IPS DF 19.7 (cell line): ENCODE results near the gene SPARC.

ENCODE experiments used
- DNase-seq: peaks from one replicate; pipeline ENCODE4 v3.0.0-alpha.2; 2013; ENCODE audit warnings: low read depth, low spot score

SPARC gene

DNA sequence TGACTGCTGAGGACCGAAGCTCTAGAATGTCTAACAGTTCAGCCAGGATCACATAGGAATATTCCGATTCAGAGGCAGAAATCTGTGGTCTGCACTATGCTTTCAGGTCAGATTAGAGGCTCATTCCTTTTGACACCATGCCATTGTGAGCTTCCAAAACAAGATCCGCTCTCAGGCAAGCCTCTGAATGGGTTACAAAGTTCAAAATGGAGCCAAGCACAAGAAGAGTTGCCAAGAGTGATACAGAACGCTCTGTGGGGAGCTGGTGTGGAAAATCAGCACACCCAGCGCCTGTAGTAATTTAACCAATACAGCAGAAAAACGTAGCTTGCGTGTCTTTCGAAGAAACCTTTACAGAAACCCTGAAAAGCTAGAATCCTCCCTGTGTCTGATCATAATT is 62.2 kb downstream of the SPARC start:
- no peak for DNase-seq

DNA sequence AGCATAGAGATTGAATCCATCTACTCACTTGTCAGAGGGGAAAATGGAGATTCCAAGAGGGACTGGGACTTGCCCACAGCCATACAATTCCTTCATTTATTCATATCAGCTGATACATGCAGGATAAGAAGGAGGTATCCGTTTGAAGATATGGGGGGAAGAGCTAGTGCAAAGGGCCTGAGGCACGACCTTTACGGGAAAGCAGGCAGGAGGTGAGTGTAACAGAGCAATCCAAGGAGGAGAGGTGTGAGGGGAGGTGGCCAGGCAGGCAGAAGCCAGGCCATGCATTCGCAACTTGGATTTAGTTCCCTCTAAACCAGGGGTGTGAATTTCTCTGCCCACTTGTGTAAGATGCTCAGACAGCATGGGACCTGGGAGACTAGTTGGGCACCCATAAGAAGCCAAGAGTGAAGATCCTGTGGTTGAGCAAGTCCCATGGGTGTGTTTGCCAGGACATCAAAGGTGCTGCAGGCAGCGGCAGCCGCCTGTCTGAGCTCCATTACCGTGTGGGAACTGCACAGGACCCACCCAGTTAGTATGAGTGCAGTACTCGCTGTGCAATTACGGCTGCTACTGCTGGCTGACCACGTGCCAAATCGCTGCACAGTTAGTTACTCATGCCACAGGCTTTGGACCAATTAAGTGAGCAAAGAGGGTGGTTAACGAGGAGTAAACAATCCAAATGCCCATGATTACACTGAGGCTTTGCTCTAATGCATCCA is 64.2 kb downstream of the SPARC start:
- DNase-seq: no peak

DNA sequence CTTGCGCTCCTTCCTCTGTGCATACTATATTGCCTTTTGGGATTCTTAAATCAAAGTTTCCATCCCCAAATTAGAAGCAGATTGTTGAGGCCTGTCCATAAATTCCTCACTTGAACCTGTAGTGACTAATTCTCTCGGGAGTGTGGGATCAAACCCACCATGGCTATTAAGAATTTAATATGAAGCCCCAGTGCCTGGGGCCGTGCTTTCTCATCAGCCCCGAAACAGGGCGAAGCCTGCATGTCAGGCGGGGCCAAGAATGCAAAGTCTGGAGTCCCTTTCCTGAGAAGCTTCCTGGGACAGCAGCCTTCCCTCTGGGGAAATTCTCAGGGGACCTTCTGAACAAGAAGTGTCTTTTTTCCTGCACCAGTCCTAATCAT is 66.3 kb downstream of the SPARC start:
- no peak for DNase-seq

GRCh38 chr5:151619812-151620460 is 66.8 kb downstream of the SPARC start:
- peak; percentile 71 for DNase-seq

DNA sequence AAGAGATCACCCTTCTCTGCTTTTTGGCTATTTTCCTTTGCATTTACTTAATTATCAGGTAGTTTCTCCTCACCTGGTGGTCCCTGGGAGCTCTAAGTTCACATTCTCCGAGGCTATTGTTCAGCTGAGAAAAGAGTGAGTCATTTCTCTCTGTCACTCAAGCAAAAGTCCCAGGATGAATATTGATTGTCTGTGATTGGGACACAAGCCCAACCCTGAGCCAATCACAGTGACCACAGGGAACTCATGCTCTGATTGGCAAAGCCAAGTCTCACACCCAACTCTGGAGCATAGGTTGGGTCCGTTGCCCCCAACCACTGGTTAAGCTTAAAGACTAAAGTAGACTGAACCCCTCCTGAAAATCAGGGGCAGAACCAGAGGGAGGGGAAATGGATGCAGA is 67.8 kb downstream of the SPARC start:
- DNase-seq: no peak

GRCh38 chr5:151617841-151618710 is 68.6 kb downstream of the SPARC start:
- DNase-seq: no peak

DNA sequence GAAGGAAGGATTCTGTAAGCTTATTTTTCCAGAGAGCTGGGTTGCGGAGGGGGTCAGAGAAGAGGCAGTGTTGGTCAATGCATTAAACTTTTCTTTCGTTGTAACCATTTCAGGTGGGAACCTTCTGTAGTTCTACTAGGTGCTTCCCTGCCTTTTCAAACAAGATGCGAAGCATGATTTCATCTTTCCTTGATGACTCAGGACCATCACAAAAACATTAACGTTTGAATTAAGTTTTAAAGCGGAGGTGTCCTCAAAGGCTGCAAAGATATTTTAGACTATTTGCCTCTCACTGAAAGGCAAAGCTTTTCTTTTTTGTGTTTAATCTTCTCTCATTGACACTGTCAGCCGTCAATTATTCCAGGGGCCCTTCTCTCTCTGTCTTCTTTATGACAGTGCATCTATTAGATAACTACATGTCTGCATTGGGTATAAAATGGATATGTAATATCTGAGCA is 69.3 kb downstream of the SPARC start:
- no peak for DNase-seq

DNA sequence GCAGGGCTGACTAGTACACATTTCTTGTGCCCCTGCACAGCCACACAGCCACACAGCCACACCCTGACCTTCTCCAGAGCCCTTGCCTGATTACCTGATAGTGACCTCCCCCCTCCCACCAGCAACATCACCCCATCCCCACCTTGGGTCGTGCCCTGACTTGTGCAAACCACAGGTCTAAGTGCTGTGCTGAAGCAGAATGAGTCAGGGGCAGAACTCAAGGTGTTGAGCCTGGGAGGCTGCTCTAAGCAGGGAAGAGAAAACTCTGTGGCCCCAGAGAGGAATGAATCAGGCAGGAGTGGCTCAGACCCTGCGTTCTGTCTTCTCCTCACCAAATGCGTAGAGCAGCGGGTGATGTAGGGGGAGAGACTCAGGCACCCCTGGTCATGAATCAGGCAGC is 71.3 kb downstream of the SPARC start:
- DNase-seq: no peak

GRCh38 chr5:151614565-151614964 is 72.2 kb downstream of the SPARC start:
- no peak for DNase-seq

DNA sequence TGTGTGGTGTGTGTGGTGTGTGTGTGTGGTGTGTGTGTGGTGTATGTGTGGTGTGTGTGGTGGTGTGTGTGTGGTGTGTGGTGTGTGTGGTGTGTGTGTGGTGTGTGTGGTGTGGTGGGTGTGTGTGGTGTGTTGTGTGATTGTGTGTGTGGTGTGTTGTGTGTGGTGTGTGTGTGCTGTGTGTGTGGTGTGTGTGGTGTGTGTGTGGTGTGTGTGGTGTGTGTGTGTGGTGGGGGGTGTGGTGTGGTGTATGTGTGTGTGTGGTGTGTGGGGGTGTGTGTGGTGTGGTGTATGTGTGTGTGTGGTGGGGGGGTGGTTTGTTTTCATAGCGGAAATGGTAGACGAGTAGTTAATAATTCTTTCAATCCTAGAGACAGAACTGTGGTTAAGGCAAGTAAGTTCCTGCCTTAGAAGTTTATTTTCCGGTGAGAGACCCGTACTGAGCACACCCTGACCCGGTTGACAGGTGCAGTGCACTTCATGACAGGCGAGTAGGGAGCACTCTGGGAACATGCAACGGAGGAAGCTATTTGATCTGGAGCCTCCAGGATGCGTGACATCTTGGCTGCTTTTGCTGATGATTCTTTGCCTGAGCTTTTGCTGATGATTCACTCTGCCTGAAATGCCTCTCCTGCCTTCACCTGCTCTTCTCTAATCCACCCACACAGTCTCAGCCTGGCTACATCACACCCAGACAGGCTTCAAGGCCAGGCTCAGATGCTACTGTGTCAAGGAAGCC is 73.9 kb downstream of the SPARC start:
- no peak for DNase-seq

- no peak for DNase-seq
Observed at GRCh38 chr5:151611127-151611775, 75.5 kb downstream of the SPARC start.
